SH-SY5Y (cell line): ENCODE results near the gene TRA2B.

Experiments used
- GATA2 ChIP-seq: IDR thresholded peaks from 2 replicates; pipeline ENCODE4 v1.6.1; 2011; ENCODE audit warnings: mild to moderate bottlenecking, low read depth, low read length
- GATA3 ChIP-seq: IDR thresholded peaks from 2 replicates; pipeline ENCODE4 v1.6.1; 2011; ENCODE audit warnings: low read depth, mild to moderate bottlenecking, low read length, moderate library complexity

Gene TRA2B

GRCh38 chr3:185965496-185965895 lies 27.7 kb upstream of the TRA2B start:
- no peak for TF ChIP-seq GATA2
- TF ChIP-seq GATA3: no peak

- TF ChIP-seq GATA2 (no peak), GATA3 (no peak)
Observed at GRCh38 chr3:185961675-185962232, 23.9 kb upstream of the TRA2B start.

GRCh38 chr3:185960522-185961288 lies 22.9 kb upstream of the TRA2B start:
- no peak for TF ChIP-seq GATA2
- TF ChIP-seq GATA3: no peak

- TF ChIP-seq GATA3 (no peak), GATA2 (no peak)
Observed at GRCh38 chr3:185959609-185960521, 22.1 kb upstream of the TRA2B start.

GRCh38 chr3:185958626-185959025 lies 20.8 kb upstream of the TRA2B start:
- TF ChIP-seq GATA2: no peak
- no peak for TF ChIP-seq GATA3

GRCh38 chr3:185956244-185956643 lies 18.4 kb upstream of the TRA2B start:
- TF ChIP-seq GATA2 (no peak), GATA3 (no peak)

GRCh38 chr3:185954366-185954723 lies 16.5 kb upstream of the TRA2B start:
- TF ChIP-seq GATA2: no peak
- no peak for TF ChIP-seq GATA3

GRCh38 chr3:185950728-185951127 lies 12.9 kb upstream of the TRA2B start:
- TF ChIP-seq GATA2 (no peak), GATA3 (no peak)

- TF ChIP-seq GATA3 (no peak), GATA2 (no peak)
Observed at GRCh38 chr3:185949515-185949914, 11.7 kb upstream of the TRA2B start.

- TF ChIP-seq GATA3 (no peak), GATA2 (no peak)
Observed at GRCh38 chr3:185948292-185948691, 10.5 kb upstream of the TRA2B start.

- no peak for TF ChIP-seq GATA2
- TF ChIP-seq GATA3: no peak
Observed at GRCh38 chr3:185943760-185944106, 5.9 kb upstream of the TRA2B start.

- TF ChIP-seq GATA3 (no peak), GATA2 (no peak)
Observed at GRCh38 chr3:185942907-185943759, 5.3 kb upstream of the TRA2B start.

GRCh38 chr3:185942396-185942795 lies 4.6 kb upstream of the TRA2B start:
- no peak for TF ChIP-seq GATA2
- no peak for TF ChIP-seq GATA3

- no peak for TF ChIP-seq GATA3
- no peak for TF ChIP-seq GATA2
Observed at GRCh38 chr3:185940951-185941350, 3.1 kb upstream of the TRA2B start.

GRCh38 chr3:185939721-185940120 lies 1.9 kb upstream of the TRA2B start:
- TF ChIP-seq GATA2: no peak
- TF ChIP-seq GATA3: no peak
